ENCODE measurements around the gene C4B.
"Not testable (repeated sequence)": the region's sequence is repeated elsewhere in the genome, so short reads cannot be mapped to it uniquely, and the experiment has no call there.

Gene C4B

GRCh38 chr6:32053314-32053713, 38.7 kb downstream of the C4B start:
- not testable (repeated sequence) for DNase-seq (ENCODE audit: low spot score)

- DNase-seq (ENCODE audit: low spot score), result not testable (repeated sequence)
Observed at GRCh38 chr6:32055756-32056155, 41.2 kb downstream of the C4B start.

- no peak for DNase-seq (ENCODE audit: low spot score)
Observed at GRCh38 chr6:32056254-32056653, 41.7 kb downstream of the C4B start.

GRCh38 chr6:32057966-32058365, 43.4 kb downstream of the C4B start:
- DNase-seq (ENCODE audit: low spot score), result no peak

DNA sequence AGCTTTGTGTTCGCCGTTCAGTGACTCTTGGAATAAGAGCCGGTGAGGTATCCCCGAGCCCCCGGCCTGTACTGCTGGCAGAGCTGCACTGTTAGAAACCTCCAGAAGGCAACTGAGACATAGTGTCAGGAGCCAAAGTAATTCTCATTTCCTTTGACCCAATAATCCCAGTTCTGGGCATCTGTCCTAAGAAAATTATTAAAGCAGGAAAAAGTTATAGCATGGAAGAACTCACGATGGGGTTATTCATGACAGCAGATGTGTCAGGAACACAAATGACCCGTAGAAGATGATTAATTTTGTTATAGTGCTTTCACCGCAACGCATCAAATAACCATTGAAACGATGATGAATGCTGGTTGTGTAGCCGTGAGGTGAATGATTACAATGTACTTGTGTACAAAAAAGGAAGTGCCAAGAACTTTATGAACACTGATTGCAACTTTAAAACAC, 43.9 kb downstream of the C4B start:
- DNase-seq (ENCODE audit: low spot score), result no peak

GRCh38 chr6:32060966-32061655, 46.5 kb downstream of the C4B start:
- no peak for DNase-seq (ENCODE audit: low spot score)

- DNase-seq (ENCODE audit: low spot score), result no peak
Observed at GRCh38 chr6:32064706-32065105, 50.1 kb downstream of the C4B start.

GRCh38 chr6:32067521-32067920, 52.9 kb downstream of the C4B start:
- not testable (repeated sequence) for DNase-seq (ENCODE audit: low spot score)

GRCh38 chr6:32068315-32068714, 53.7 kb downstream of the C4B start:
- DNase-seq (ENCODE audit: low spot score), result not testable (repeated sequence)

- no peak for DNase-seq (ENCODE audit: low spot score)
Observed at GRCh38 chr6:32068867-32069266, 54.3 kb downstream of the C4B start.

GRCh38 chr6:32069460-32069859, 54.9 kb downstream of the C4B start:
- DNase-seq (ENCODE audit: low spot score), result no peak

- no peak for DNase-seq (ENCODE audit: low spot score)
Observed at GRCh38 chr6:32069878-32070515, 55.4 kb downstream of the C4B start.

GRCh38 chr6:32070814-32071543, 56.4 kb downstream of the C4B start:
- no peak for DNase-seq (ENCODE audit: low spot score)

GRCh38 chr6:32073101-32073500, 58.5 kb downstream of the C4B start:
- no peak for DNase-seq (ENCODE audit: low spot score)

DNA sequence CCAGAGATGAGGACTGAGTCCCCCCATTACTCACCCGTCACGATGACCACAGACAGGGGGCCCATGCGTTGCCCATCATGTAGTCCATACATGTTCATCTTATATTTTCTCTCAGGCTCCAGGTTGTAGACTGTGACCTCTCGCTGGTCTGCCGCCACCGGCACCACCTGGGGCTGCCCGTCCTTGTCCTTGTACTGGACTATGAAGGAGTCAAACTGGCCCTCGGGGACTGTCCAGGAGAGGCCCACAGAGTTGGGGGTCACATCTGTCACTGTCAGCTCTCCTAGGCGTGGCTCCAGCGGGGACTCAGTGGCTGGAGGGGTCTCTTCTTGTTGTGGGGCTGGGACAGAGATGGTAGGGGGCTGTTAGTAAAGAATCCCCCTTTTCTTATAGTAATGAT, 59.0 kb downstream of the C4B start:
- no peak for DNase-seq (ENCODE audit: low spot score)

DNA sequence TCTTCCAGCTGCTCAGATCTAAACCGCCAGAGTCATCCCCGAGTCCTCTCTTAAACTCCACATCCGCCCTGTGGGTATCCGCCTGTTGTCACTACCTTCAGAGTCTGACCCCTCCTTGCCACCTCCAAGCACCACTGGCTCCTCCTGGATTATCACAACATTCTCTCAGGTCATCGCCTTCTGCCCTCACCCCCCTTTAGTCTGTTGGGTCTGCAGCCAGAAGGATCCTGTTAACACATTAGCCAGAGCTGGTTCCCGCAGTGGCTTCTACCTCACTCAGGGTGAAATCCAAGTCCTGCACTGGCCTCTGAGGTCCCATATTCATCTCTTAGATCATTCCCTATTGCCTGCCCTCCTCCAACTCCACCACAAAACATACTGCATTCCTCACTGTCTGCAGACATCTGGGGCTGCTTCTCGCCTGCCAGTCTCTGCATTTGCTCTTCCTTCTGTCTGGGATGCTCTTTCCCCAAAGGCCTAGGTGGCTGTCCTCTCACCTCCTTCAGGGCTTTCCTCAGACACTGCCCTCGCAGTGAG, 60.5 kb downstream of the C4B start:
- DNase-seq (ENCODE audit: low spot score), result peak; percentile 82

DNA sequence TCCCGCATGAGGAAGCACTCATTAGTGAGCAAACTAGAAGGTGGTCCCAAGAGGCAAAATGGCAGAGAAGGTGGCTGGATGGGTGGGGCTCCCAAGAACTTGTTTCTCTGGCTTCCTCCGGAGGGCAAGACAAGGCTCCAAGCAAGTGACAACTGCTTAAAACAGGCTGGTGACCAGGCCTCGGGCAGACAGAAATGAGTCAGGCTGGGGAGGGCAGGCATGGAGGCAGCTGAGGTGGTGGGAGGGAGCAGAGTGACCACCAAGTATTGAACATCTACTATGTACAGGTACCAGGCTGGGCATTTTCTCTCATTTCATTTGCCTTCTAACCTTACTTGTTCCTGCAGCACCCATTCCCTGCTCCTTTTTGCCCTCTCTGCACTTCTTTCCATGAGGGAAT, 61.2 kb downstream of the C4B start:
- DNase-seq (ENCODE audit: low spot score), result no peak

DNA sequence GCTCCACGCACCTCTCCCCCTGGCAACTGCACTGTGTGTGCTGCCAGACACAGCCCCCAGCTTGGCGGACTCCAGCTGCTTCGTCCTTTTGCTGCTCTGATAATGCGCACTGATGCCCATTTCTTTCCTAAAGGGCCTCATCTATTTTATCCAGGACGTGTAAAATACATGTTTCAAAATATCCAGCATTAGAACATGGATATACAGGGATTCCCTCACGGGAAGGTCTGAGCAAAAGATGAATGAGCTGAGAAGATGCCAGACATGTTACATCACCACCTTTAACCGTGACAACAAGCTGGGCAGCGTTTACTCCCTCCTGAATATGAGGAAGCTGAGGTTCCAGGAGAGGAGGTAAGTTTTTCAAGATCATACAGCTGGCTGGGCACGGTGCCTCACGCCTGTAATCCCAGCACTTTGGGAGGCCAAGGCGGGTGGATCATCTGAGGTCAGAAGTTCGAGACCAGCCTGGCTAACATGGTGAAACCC, 61.8 kb downstream of the C4B start:
- DNase-seq (ENCODE audit: low spot score), result peak; percentile 73

DNA sequence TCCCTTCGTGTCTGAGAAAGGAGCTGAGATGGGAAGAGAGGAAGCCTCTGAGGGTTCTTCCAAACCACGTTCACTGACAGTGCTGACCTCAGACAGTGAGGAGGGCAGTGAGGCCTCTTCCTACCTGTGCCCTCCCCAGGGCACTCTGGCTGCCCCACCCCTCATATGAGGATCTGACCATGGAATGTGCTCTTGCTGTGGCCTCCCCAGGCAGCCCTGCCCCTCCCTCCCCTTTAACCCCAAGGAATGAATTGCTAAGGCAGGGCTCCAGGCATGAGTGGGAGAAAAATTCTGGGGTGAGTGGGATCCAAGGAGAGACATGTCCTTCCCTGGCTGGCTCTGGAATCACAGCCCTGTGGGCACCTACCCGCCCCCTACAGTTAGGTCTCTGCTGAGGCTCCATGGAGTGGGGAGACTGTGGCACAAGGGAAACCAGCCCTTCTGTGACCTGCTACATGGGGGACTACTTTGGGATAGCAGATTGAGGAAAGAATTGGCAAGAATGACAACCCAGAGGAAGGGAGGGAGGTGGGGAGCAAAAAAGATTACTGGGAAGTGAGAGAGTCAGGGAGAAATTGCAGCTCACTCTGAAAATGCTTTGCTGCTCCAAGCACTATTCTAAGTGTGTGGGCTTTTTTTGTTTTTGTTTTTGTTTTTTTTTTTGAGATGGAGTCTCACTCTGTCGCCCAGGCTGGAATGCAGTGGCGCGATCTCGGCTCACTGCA, 65.1 kb downstream of the C4B start:
- DNase-seq (ENCODE audit: low spot score), result peak; percentile 69

DNA sequence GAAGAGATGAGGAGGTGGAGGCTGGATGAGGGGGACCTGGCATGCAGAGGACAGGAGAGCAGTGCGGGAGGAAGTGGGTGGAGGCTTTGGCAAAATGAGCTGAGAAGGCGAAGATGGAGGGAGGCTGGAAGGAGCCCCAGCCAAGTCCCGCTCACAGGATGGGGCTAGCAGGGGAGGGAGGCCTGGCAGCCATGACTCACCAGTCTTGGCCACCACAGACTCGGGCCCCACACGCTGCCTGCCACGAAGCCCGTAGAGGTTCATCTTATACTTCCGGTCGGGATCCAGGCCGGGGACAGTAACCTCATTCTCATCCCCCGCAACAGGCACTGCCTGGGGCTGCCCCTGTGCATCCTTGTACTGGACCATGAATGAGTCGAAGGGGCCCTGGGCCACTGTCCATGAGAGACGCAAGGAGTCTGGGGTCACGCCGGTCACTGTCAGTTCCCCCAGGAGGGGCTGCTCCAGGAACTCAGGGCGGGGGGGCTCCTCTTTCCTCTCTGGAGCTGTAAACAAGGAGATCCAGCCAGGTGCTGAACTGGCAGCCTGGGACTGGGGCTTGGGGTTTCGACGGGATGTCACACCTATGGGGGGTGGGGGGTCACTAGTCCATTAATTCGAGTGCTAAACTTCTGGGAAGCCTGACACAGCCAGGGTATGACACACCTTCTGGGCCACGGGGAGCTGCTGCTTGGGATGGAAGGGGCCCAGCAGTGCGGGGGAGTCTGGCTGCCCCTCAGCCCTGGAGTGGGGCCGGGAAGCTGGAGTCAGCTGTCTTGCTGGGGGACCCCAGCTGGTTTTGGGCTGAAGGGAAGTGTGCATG, 66.8 kb downstream of the C4B start:
- peak; percentile 97 for DNase-seq (ENCODE audit: low spot score)

- no peak for DNase-seq (ENCODE audit: low spot score)
Observed at GRCh38 chr6:32082478-32082877, 67.9 kb downstream of the C4B start.

Measured in GM03348 (cell line).